Stomach (tissue), 4 donors: Measurements from ENCODE around the gene PRPS1.

Experiments used
- EP300 ChIP-seq: sonication (generic); formaldehyde crosslinking; IDR thresholded peaks from one replicate; pipeline ENCODE4 v1.6.1; 2017; ENCODE audit warnings: antibody characterized with exemption
- POLR2AphosphoS5 ChIP-seq, 3 donors: sonication (generic); formaldehyde crosslinking; IDR thresholded peaks; one replicate each; pipeline ENCODE4 v1.6.1; 2016; ENCODE audit warnings: antibody characterized with exemption in 3 of 3
- TF ChIP-seq, protein P1 (sequence below), 7 experiments: fragments of 450-650 bp in 4 of 7; fragments of 200-600 bp in 3 of 7; sonication (generic) in 3 of 7; IDR thresholded peaks; one replicate each; pipeline ENCODE4 v1.5.1; 2016 to 2019; ENCODE audit warnings: antibody characterized with exemption in 7 of 7, control low read depth in 2 of 7, mild to moderate bottlenecking in 1 of 7

DNA sequence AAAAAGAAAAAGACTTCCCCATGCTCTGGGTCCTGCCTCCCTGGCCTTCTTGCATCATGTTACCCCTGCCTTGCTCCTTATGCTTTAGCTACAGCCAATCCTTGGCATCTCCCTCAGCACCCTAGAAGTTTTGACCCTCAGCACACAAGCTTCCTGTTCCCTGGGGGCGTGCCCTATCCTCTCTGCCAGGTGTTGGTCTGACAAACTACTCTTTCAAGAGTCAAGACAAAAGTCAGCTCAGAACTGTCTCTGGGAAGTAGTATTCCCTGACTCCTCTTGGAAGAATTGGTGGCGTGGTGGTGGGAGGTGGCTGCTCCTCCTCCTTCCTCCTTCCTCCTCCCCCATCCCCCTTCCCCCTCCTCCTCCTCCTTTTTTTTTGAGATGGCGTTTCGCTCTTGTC, 41.0 kb downstream of the PRPS1 start:
- TF ChIP-seq, protein P1, sequence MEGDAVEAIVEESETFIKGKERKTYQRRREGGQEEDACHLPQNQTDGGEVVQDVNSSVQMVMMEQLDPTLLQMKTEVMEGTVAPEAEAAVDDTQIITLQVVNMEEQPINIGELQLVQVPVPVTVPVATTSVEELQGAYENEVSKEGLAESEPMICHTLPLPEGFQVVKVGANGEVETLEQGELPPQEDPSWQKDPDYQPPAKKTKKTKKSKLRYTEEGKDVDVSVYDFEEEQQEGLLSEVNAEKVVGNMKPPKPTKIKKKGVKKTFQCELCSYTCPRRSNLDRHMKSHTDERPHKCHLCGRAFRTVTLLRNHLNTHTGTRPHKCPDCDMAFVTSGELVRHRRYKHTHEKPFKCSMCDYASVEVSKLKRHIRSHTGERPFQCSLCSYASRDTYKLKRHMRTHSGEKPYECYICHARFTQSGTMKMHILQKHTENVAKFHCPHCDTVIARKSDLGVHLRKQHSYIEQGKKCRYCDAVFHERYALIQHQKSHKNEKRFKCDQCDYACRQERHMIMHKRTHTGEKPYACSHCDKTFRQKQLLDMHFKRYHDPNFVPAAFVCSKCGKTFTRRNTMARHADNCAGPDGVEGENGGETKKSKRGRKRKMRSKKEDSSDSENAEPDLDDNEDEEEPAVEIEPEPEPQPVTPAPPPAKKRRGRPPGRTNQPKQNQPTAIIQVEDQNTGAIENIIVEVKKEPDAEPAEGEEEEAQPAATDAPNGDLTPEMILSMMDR (IDR thresholded peaks at IDR 0.05): no peak
- TF ChIP-seq POLR2AphosphoS5 (IDR thresholded peaks at IDR 0.05): no peak
- no peak for TF ChIP-seq EP300
